ENCODE measurements around the gene CAPN8.

- TF ChIP-seq YY1 (IDR thresholded peaks at IDR 0.05; ENCODE audit: low read depth): no peak
- no peak for TF ChIP-seq TEAD4 (IDR thresholded peaks at IDR 0.05)
- TF ChIP-seq ZBTB7A (IDR thresholded peaks at IDR 0.05; ENCODE audit: low read depth): no peak
- no peak for TF ChIP-seq RAD21 (IDR thresholded peaks at IDR 0.05; ENCODE audit: low read depth)
- TF ChIP-seq EGR1 (IDR thresholded peaks at IDR 0.05): no peak
- no peak for TF ChIP-seq TCF12 (IDR thresholded peaks at IDR 0.05; ENCODE audit: low read depth)
- no peak for TF ChIP-seq EP300 (IDR thresholded peaks at IDR 0.05; ENCODE audit: borderline replicate concordance)
- no peak for TF ChIP-seq TAF1 (IDR thresholded peaks at IDR 0.05; ENCODE audit: low read depth)
- TF ChIP-seq CEBPB (IDR thresholded peaks at IDR 0.05): no peak
- TF ChIP-seq MAX (IDR thresholded peaks at IDR 0.05): no peak
- no peak for TF ChIP-seq CREB1 (IDR thresholded peaks at IDR 0.05; ENCODE audit: low read depth)
- no peak for TF ChIP-seq REST (IDR thresholded peaks at IDR 0.05; ENCODE audit: low read depth)
- TF ChIP-seq NFIC (IDR thresholded peaks at IDR 0.05): no peak
- no peak for TF ChIP-seq FOXM1 (IDR thresholded peaks at IDR 0.05; ENCODE audit: borderline replicate concordance, low read depth)
Measured at GRCh38 chr1:223521150-223521549, 144.4 kb downstream of the CAPN8 start.

Data from Ishikawa (cell line).